Right lobe of liver (tissue), 4 donors: ENCODE measurements around the gene CLDN4.

ENCODE experiments used
- POLR2A ChIP-seq: fragments of 450-650 bp; IDR thresholded peaks from one replicate; pipeline ENCODE4 v1.6.1; 2017; ENCODE audit warnings: antibody characterized with exemption, mild to moderate bottlenecking
- TF ChIP-seq, protein P1 (sequence below), 4 donors: fragments of 200-600 bp in 3 of 4; fragments of 450-650 bp in 1 of 4; IDR thresholded peaks; one replicate each; pipeline versions ENCODE4 v1.5.1 to v1.8.0; 2016 to 2022; ENCODE audit warnings: antibody characterized with exemption in 4 of 4, mild to moderate bottlenecking in 2 of 4
- donor health status: DM: no; HTN: no; CAD: no.
- donor health status: DM: no; HTN: no; CAD: no.
- donor health status: DM: no; HTN: yes; CAD: no.

- no peak for TF ChIP-seq POLR2A
- TF ChIP-seq, protein P1, sequence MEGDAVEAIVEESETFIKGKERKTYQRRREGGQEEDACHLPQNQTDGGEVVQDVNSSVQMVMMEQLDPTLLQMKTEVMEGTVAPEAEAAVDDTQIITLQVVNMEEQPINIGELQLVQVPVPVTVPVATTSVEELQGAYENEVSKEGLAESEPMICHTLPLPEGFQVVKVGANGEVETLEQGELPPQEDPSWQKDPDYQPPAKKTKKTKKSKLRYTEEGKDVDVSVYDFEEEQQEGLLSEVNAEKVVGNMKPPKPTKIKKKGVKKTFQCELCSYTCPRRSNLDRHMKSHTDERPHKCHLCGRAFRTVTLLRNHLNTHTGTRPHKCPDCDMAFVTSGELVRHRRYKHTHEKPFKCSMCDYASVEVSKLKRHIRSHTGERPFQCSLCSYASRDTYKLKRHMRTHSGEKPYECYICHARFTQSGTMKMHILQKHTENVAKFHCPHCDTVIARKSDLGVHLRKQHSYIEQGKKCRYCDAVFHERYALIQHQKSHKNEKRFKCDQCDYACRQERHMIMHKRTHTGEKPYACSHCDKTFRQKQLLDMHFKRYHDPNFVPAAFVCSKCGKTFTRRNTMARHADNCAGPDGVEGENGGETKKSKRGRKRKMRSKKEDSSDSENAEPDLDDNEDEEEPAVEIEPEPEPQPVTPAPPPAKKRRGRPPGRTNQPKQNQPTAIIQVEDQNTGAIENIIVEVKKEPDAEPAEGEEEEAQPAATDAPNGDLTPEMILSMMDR (IDR thresholded peaks at IDR 0.05) = no peak
These were observed 13.7 kb upstream of the CLDN4 start for GRCh38 chr7:73817121-73817520.
